CD4-positive, alpha-beta memory T cell (primary cell): ENCODE data around the gene SPP1. TPM values are rescaled to one million over a fixed set of nuclear protein-coding genes. Genes with fewer than 3 reads are reported as not detected.

Experiments
- CTCF ChIA-PET: fragments of 350-600 bp; sonication (Branson Sonifier 250); formaldehyde crosslinking; loops from one replicate; lab custom pipeline; 2021; ENCODE audit warnings: inconsistent platforms; ENCODE audit not compliant: partially characterized antibody; lab: Charles Lee
- POLR2A ChIA-PET: fragments of 350-600 bp; sonication (Branson Sonifier 250); formaldehyde crosslinking; loops from one replicate; lab custom pipeline; 2021; ENCODE audit not compliant: partially characterized antibody; lab: Charles Lee
- DNase-seq, 5 donors: peaks; one replicate each; pipeline versions ENCODE4 v3.0.0 to v3.0.0-alpha.2; 2020 to 2022; ENCODE audit warnings: mixed read lengths in 1 of 5
- H3K27ac ChIP-seq: one replicate; pipeline ENCODE4 v1.7.0; 2013; ENCODE audit warnings: low read depth, low read length
- H3K27me3 ChIP-seq: 2 replicates; pipeline ENCODE4 v1.7.0; 2013; ENCODE audit warnings: mild to moderate bottlenecking, low read length, moderate library complexity; ENCODE audit not compliant: insufficient read depth
- H3K36me3 ChIP-seq: 2 replicates; pipeline ENCODE4 v1.7.0; 2013; ENCODE audit warnings: mild to moderate bottlenecking, low read length, moderate library complexity; ENCODE audit not compliant: insufficient read depth
- H3K4me1 ChIP-seq: 2 replicates; pipeline ENCODE4 v1.7.0; 2013; ENCODE audit warnings: mild to moderate bottlenecking, low read length, moderate library complexity; ENCODE audit not compliant: insufficient read depth
- H3K4me3 ChIP-seq, 2 donors: one replicate each; pipeline ENCODE4 v1.7.0; 2013; ENCODE audit warnings: low read length in 2 of 2, mild to moderate bottlenecking in 1 of 2
- H3K9me3 ChIP-seq, 2 donors: one replicate each; pipeline ENCODE4 v1.7.0; 2013; ENCODE audit warnings: low read length in 2 of 2, control low read depth in 1 of 2; ENCODE audit not compliant: control insufficient read depth in 1 of 2
- H3K27ac Mint-ChIP-seq, 7 donors: one replicate each; pipeline ENCODE4 v1.8.0; 2020 to 2021; ENCODE audit warnings: mixed read lengths in 7 of 7, mild to moderate bottlenecking in 6 of 7, inconsistent platforms in 3 of 7, moderate library complexity in 3 of 7
- H3K27me3 Mint-ChIP-seq, 2 donors: one replicate each; pipeline ENCODE4 v1.8.0; 2020 to 2021; ENCODE audit warnings: mixed read lengths in 2 of 2
- H3K36me3 Mint-ChIP-seq, 2 donors: one replicate each; pipeline ENCODE4 v1.8.0; 2020 to 2021; ENCODE audit warnings: mixed read lengths in 2 of 2, inconsistent platforms in 1 of 2, mild to moderate bottlenecking in 1 of 2
- H3K4me1 Mint-ChIP-seq, 4 donors: one replicate each; pipeline ENCODE4 v1.8.0; 2020 to 2021; ENCODE audit warnings: mixed read lengths in 4 of 4, mild to moderate bottlenecking in 1 of 4
- H3K4me3 Mint-ChIP-seq, 8 donors: one replicate each; pipeline ENCODE4 v1.8.0; 2020 to 2021; ENCODE audit warnings: mixed read lengths in 8 of 8, mild to moderate bottlenecking in 7 of 8, moderate library complexity in 6 of 8, inconsistent platforms in 3 of 8
- H3K9me3 Mint-ChIP-seq, 8 donors: one replicate each; pipeline ENCODE4 v1.8.0; 2020 to 2021; ENCODE audit warnings: mixed read lengths in 8 of 8, mild to moderate bottlenecking in 5 of 8, inconsistent platforms in 3 of 8, moderate library complexity in 1 of 8
- intact Hi-C: fragments of 100-400 bp; cut with micrococcal nuclease; formaldehyde crosslinking; loops from one replicate; pipeline ENCODE4 v1.15.1; 2023
- polyA plus RNA-seq, 2 donors: library from polyadenylated mRNA; unstranded; fragments of 300-500 nt; fragmentation: Illumina TruSeq; gene quantifications; one replicate each; pipeline ENCODE4 v1.2.3, GENCODE V29; 2021
- total RNA-seq, 2 experiments: library from RNA; stranded (reverse); gene quantifications; one replicate each; pipeline ENCODE4 v1.2.3, GENCODE V29; 2021

SPP1 gene
- total and polyA plus RNA-seq, 4 experiments from 2014 or later = 15.5 to 19.9 TPM; not detected in 2

DNA sequence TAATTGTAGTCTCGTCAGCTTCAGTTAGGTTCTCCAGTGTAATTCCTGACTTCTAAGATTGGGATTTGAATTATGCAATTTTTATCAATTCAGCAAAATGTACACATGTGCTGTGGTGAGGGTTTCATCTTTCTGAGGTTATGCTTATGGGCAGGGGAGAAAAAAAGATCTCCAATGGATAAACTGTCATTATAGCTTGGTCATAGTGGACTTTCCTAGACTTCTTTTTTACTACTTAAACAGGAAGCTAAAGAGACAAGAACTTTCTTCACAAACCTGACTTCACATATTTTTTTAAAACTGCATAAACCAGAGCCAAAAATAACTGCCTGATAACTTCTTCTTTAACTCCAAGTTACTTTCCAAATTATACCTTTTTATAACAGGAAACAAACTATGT, 21.7 kb upstream of the SPP1 start:
- POLR2A ChIA-PET = no interaction called here
- Mint-ChIP-seq H3K4me3 (no peak overlapping the region), H3K36me3 (no peaks in the 10 kb centered on the region), H3K27ac (no peak overlapping the region), H3K27me3 (peaks cover 0 to 2% of the 10 kb centered on the region in 2 donors), H3K4me1 (no peaks in the 10 kb centered on the region), H3K9me3 (no peaks in the 10 kb centered on the region)
- CTCF ChIA-PET = no interaction called here
- Histone ChIP-seq H3K4me3 (no peak overlapping the region), H3K9me3 (no peaks in the 10 kb centered on the region), H3K27ac (no peak overlapping the region), H3K27me3 (no peaks in the 10 kb centered on the region), H3K36me3 (no peaks in the 10 kb centered on the region), H3K4me1 (no peaks in the 10 kb centered on the region)
- intact Hi-C loops = no loop called here
- DNase-seq = no peak

DNA sequence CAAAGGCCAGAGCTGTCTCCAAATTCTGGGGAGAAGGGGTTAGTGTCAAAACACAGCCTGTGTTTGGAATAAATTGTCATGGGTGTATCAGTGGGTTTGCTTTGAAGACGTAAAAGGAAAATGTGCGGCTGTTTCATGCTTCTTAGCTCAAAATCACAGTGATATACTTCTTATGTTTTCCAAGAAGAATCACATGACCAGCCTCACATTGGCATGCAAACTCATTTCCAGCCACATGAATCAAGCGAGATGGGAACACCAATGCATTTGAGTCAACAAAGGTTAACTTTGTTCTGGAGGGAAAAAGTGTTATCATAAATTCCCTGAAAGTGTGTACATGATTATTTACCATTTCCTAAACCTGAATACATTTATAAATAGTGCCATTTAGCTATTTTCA, 19.0 kb upstream of the SPP1 start:
- DNase-seq = no peak
- Histone ChIP-seq H3K4me3 (no peak overlapping the region), H3K36me3 (no peaks in the 10 kb centered on the region), H3K9me3 (no peaks in the 10 kb centered on the region), H3K27me3 (no peaks in the 10 kb centered on the region), H3K27ac (no peak overlapping the region), H3K4me1 (no peaks in the 10 kb centered on the region)
- ChIA-PET CTCF (interaction anchor here (0.6 kb wide), 1 partner anchor 1203 kb away, joined by 3 read pairs; no protein-coding TSS in a partner anchor), POLR2A (no interaction called here)
- H3K27ac Mint-ChIP-seq = no peak overlapping the region
- H3K27me3 Mint-ChIP-seq = peaks cover 0 to 3% of the 10 kb centered on the region in 2 donors
- no peaks in the 10 kb centered on the region for H3K4me1 Mint-ChIP-seq
- no peaks in the 10 kb centered on the region for H3K9me3 Mint-ChIP-seq
- H3K36me3 Mint-ChIP-seq = no peaks in the 10 kb centered on the region
- no peak overlapping the region for H3K4me3 Mint-ChIP-seq
- intact Hi-C loops = no loop called here

DNA sequence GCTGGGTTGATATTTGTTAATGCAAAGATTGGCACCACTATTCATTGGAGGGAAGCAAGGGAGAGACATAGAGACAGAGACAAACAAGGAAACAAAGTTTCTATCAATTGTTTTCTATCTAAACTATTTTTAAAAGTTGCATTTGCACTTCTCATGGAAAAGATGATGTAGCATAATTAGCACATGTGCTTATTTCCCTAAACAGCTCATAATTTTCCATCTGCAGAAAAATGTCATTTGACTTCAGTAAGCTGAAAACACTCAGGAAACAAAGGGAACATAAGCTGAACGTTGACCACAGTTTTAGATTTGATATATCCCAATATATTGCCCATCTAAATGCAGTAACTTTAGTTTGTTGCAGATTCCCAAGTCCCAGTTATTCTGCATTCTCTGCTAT, 18.5 kb upstream of the SPP1 start:
- DNase-seq = no peak
- Mint-ChIP-seq H3K9me3 (no peaks in the 10 kb centered on the region), H3K4me3 (no peak overlapping the region), H3K27me3 (peaks cover 0 to 3% of the 10 kb centered on the region in 2 donors), H3K27ac (no peak overlapping the region), H3K4me1 (no peaks in the 10 kb centered on the region), H3K36me3 (no peaks in the 10 kb centered on the region)
- POLR2A ChIA-PET = no interaction called here
- Histone ChIP-seq H3K9me3 (no peaks in the 10 kb centered on the region), H3K27ac (no peak overlapping the region), H3K4me3 (no peak overlapping the region), H3K36me3 (no peaks in the 10 kb centered on the region), H3K4me1 (no peaks in the 10 kb centered on the region), H3K27me3 (no peaks in the 10 kb centered on the region)
- intact Hi-C loops = no loop called here
- CTCF ChIA-PET = interaction anchor here (1.1 kb wide), 1 partner anchor 15 kb away, joined by 3 read pairs; no protein-coding TSS in a partner anchor

- no peak overlapping the region for H3K27ac Mint-ChIP-seq
- peaks cover 0 to 1% of the 10 kb centered on the region in 2 donors for H3K27me3 Mint-ChIP-seq
- DNase-seq = no peak
- Histone ChIP-seq H3K9me3 (no peaks in the 10 kb centered on the region), H3K4me1 (no peaks in the 10 kb centered on the region), H3K36me3 (no peaks in the 10 kb centered on the region), H3K27ac (no peak overlapping the region), H3K4me3 (no peak overlapping the region), H3K27me3 (no peaks in the 10 kb centered on the region)
- H3K4me1 Mint-ChIP-seq = no peaks in the 10 kb centered on the region
- H3K36me3 Mint-ChIP-seq = no peaks in the 10 kb centered on the region
- POLR2A ChIA-PET = no interaction called here
- H3K4me3 Mint-ChIP-seq = no peak overlapping the region
- CTCF ChIA-PET = interaction anchor here (3.2 kb wide), 1 partner anchor 12 kb away, joined by 18 read pairs; no protein-coding TSS in a partner anchor
- intact Hi-C loops = no loop called here
- H3K9me3 Mint-ChIP-seq = peaks cover 0 to 3% (median 0%) of the 10 kb centered on the region in 8 donors
Observed at GRCh38 chr4:87961993-87962392, 13.5 kb upstream of the SPP1 start.

- Mint-ChIP-seq H3K4me3 (no peak overlapping the region), H3K4me1 (no peaks in the 10 kb centered on the region), H3K27ac (no peak overlapping the region), H3K36me3 (no peaks in the 10 kb centered on the region), H3K27me3 (peaks cover 1 to 3% of the 10 kb centered on the region in 2 donors), H3K9me3 (peaks cover 0 to 3% (median 0%) of the 10 kb centered on the region in 8 donors)
- ChIA-PET POLR2A (no interaction called here), CTCF (interaction anchor here (3.2 kb wide), 1 partner anchor 11 kb away, joined by 18 read pairs; no protein-coding TSS in a partner anchor)
- Histone ChIP-seq H3K4me3 (no peak overlapping the region), H3K9me3 (no peaks in the 10 kb centered on the region), H3K27me3 (no peaks in the 10 kb centered on the region), H3K27ac (no peak overlapping the region), H3K36me3 (no peaks in the 10 kb centered on the region), H3K4me1 (no peaks in the 10 kb centered on the region)
- intact Hi-C loops = no loop called here
- no peak for DNase-seq
Observed at GRCh38 chr4:87962398-87963146, 12.9 kb upstream of the SPP1 start.

DNA sequence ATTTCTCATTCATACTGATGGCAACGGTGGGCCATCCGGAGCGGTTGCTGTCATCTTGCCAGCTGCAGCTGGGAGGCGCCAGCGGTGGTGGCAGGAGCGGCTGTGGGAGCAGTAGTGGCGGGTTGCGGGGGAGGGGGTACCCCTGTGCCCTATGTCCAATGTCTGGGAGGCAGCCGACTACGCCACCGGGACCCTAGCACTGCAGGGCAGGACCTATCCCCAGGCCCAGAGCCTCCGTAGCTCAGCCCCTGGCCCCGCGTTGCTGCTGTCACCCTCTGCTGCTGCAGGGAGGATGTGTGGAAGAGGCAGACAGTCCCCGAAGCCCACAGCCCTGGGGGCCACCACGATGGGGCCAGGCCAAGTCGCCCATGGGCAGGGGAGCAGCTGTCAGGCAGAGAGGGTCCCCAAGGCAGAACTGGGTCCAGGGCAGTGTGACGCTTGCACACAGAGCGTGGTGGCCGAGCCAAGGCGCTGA, 10.0 kb upstream of the SPP1 start:
- Histone ChIP-seq H3K4me1 (no peaks in the 10 kb centered on the region), H3K36me3 (no peaks in the 10 kb centered on the region), H3K9me3 (no peaks in the 10 kb centered on the region), H3K27ac (no peak overlapping the region), H3K27me3 (peaks cover 5% of the 10 kb centered on the region), H3K4me3 (no peak overlapping the region)
- ChIA-PET CTCF (no interaction called here), POLR2A (no interaction called here)
- DNase-seq = no peak
- Mint-ChIP-seq H3K9me3 (peaks cover 0 to 3% (median 0%) of the 10 kb centered on the region in 8 donors), H3K4me1 (no peaks in the 10 kb centered on the region), H3K36me3 (no peaks in the 10 kb centered on the region), H3K27ac (no peak overlapping the region), H3K27me3 (peaks cover 5 to 17% of the 10 kb centered on the region in 2 donors), H3K4me3 (no peak overlapping the region)
- intact Hi-C loops = no loop called here

DNA sequence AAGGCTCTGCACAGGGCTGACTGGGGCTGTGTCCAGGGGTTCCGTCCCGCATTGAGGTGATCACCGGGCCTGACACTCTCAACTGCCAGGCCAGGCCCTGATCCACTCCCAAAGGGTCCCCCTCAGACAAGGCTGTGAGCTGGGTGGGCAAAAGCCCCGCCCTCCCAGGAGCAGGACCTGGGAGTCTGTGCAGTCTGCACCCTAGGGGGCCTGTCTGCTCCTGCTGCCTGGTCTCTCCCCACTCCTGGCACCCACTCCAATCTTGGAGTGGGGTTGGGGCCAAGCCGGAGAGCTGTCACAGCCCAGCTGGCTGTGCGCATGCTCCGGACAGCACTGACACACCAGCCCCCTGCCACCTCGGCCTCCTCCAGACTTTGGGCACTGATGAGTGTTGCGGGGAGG, 9.4 kb upstream of the SPP1 start:
- no peaks in the 10 kb centered on the region for H3K4me1 Mint-ChIP-seq
- no peak for DNase-seq
- no peak overlapping the region for H3K4me3 ChIP-seq
- H3K27ac Mint-ChIP-seq = no peak overlapping the region
- H3K36me3 ChIP-seq = no peaks in the 10 kb centered on the region
- CTCF ChIA-PET = no interaction called here
- peaks cover 0 to 3% (median 0%) of the 10 kb centered on the region in 8 donors for H3K9me3 Mint-ChIP-seq
- POLR2A ChIA-PET = no interaction called here
- no peaks in the 10 kb centered on the region for H3K9me3 ChIP-seq
- intact Hi-C loops = no loop called here
- H3K27ac ChIP-seq = no peak overlapping the region
- no peaks in the 10 kb centered on the region for H3K4me1 ChIP-seq
- no peak overlapping the region for H3K4me3 Mint-ChIP-seq
- H3K36me3 Mint-ChIP-seq = no peaks in the 10 kb centered on the region
- peaks cover 5 to 18% of the 10 kb centered on the region in 2 donors for H3K27me3 Mint-ChIP-seq
- peaks cover 5% of the 10 kb centered on the region for H3K27me3 ChIP-seq
